HFFc6 (cell line): ENCODE results near the gene ZFYVE28. TPM values are rescaled to one million over a fixed set of nuclear protein-coding genes. Genes with fewer than 3 reads are reported as not detected.
A peak's percentile ranks its signal among the peaks of the same experiment; 100 is the strongest.

Source experiments
- DNase-seq: peaks from one replicate; pipeline ENCODE4 v3.0.0-alpha.2; 2018
- H3K27ac Mint-ChIP-seq: 2 replicates; pipeline ENCODE4 v1.8.0; 2020; ENCODE audit warnings: mild to moderate bottlenecking, mixed read lengths
- H3K27me3 Mint-ChIP-seq: 2 replicates; pipeline ENCODE4 v1.8.0; 2021; ENCODE audit warnings: mild to moderate bottlenecking, moderate library complexity, mixed read lengths; ENCODE audit not compliant: insufficient read depth
- H3K36me3 Mint-ChIP-seq: 2 replicates; pipeline ENCODE4 v1.8.0; 2021; ENCODE audit warnings: low read depth, mixed read lengths
- H3K4me1 Mint-ChIP-seq: 2 replicates; pipeline ENCODE4 v1.8.0; 2020; ENCODE audit warnings: low read depth, mixed read lengths
- H3K4me3 Mint-ChIP-seq: 2 replicates; pipeline ENCODE4 v1.8.0; 2020; ENCODE audit warnings: mild to moderate bottlenecking, moderate library complexity, mixed read lengths
- H3K9me3 Mint-ChIP-seq: 2 replicates; pipeline ENCODE4 v1.8.0; 2020; ENCODE audit warnings: mild to moderate bottlenecking, mixed read lengths
- total RNA-seq, 6 experiments: library from RNA; stranded (reverse); fragmentation: NEBNext Ultra II Directional; extraction: Animal tissue kit (Norgen Biotek cat#: 25700); gene quantifications; 2 replicates in 1 of 6; 3 replicates in 5 of 6; pipeline ENCODE4 v1.2.3, GENCODE V29; 2021
- TF ChIP-seq, protein P1 (sequence below): fragments of 200-600 bp; sonication (generic); IDR thresholded peaks from 2 replicates; pipeline ENCODE4 v1.5.0; 2021; ENCODE audit warnings: antibody characterized with exemption, mild to moderate bottlenecking

ZFYVE28 gene
- total RNA-seq, 6 experiments from 2014 or later, result 1.8 to 5.4 (median 2.2) TPM

GRCh38 chr4:2407991-2408342 is 10.5 kb downstream of the ZFYVE28 start:
- TF ChIP-seq, protein P1, sequence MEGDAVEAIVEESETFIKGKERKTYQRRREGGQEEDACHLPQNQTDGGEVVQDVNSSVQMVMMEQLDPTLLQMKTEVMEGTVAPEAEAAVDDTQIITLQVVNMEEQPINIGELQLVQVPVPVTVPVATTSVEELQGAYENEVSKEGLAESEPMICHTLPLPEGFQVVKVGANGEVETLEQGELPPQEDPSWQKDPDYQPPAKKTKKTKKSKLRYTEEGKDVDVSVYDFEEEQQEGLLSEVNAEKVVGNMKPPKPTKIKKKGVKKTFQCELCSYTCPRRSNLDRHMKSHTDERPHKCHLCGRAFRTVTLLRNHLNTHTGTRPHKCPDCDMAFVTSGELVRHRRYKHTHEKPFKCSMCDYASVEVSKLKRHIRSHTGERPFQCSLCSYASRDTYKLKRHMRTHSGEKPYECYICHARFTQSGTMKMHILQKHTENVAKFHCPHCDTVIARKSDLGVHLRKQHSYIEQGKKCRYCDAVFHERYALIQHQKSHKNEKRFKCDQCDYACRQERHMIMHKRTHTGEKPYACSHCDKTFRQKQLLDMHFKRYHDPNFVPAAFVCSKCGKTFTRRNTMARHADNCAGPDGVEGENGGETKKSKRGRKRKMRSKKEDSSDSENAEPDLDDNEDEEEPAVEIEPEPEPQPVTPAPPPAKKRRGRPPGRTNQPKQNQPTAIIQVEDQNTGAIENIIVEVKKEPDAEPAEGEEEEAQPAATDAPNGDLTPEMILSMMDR, result no peak
- H3K9me3 Mint-ChIP-seq, result no peaks in the 10 kb centered on the region
- no peaks in the 10 kb centered on the region for H3K36me3 Mint-ChIP-seq
- peaks cover 10% of the 10 kb centered on the region for H3K4me1 Mint-ChIP-seq
- no peak for DNase-seq
- H3K27ac Mint-ChIP-seq, result no peak overlapping the region
- H3K27me3 Mint-ChIP-seq, result peaks cover 17% of the 10 kb centered on the region
- no peak overlapping the region for H3K4me3 Mint-ChIP-seq

GRCh38 chr4:2406920-2407319 is 11.5 kb downstream of the ZFYVE28 start:
- Mint-ChIP-seq H3K36me3 (no peaks in the 10 kb centered on the region), H3K27me3 (peaks cover 26% of the 10 kb centered on the region), H3K4me3 (no peak overlapping the region), H3K27ac (no peak overlapping the region), H3K4me1 (peaks cover 8% of the 10 kb centered on the region), H3K9me3 (no peaks in the 10 kb centered on the region)
- no peak for DNase-seq
- TF ChIP-seq, protein P1, result no peak

DNA sequence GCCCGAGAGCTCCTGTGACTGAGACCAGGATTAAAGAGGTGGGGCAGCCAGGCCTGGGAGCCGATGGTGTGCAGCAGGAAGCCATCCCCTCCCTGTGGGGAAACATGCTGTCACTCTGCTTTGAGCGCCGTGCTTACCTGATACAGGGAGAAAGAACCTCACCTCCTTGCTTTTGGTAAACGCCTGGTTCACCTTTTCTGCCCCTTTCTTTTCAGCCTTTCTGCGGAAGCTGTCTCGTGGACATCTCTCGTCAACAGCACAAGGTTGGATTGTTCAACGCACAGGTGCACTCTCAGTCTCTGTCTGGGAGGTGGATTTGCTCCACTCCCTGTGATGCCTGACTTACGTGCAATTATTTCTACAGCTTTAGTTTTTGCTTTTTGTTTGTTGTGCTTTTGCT is 12.0 kb downstream of the ZFYVE28 start:
- no peaks in the 10 kb centered on the region for H3K9me3 Mint-ChIP-seq
- H3K36me3 Mint-ChIP-seq, result no peaks in the 10 kb centered on the region
- TF ChIP-seq, protein P1, result no peak
- no peak for DNase-seq
- H3K27ac Mint-ChIP-seq, result no peak overlapping the region
- peaks cover 27% of the 10 kb centered on the region for H3K27me3 Mint-ChIP-seq
- peaks cover 12% of the 10 kb centered on the region for H3K4me1 Mint-ChIP-seq
- no peak overlapping the region for H3K4me3 Mint-ChIP-seq

DNA sequence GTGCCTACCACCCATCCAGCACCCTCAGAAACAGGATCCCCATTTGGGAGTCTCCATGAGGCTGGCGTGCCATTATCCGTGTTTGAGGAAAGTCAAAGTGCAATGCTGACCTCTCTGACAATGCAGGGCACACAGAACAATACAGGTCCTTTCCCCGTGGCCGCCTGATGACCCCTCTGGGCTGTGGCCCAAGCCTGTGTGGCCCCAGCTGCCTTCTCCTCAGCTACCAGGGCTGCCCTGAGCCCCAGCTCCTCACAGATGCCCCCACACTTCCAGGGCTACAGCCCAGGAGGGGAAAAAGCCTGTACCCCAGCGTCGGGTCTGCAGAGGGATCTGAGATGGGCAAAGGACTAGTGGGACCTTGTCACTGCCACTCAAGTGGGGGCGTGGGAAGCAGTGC is 15.5 kb downstream of the ZFYVE28 start:
- no peaks in the 10 kb centered on the region for H3K36me3 Mint-ChIP-seq
- no peak for DNase-seq
- peaks cover 42% of the 10 kb centered on the region for H3K27me3 Mint-ChIP-seq
- H3K4me3 Mint-ChIP-seq, result no peak overlapping the region
- no peaks in the 10 kb centered on the region for H3K9me3 Mint-ChIP-seq
- TF ChIP-seq, protein P1, result no peak
- no peak overlapping the region for H3K27ac Mint-ChIP-seq
- peaks cover 12% of the 10 kb centered on the region for H3K4me1 Mint-ChIP-seq

- TF ChIP-seq, protein P1, result no peak
- Mint-ChIP-seq H3K9me3 (no peaks in the 10 kb centered on the region), H3K4me1 (peaks cover 12% of the 10 kb centered on the region), H3K27ac (no peak overlapping the region), H3K36me3 (no peaks in the 10 kb centered on the region), H3K27me3 (peaks cover 37% of the 10 kb centered on the region), H3K4me3 (peak overlapping the region; percentile 81)
- peak; percentile 24 for DNase-seq
These were observed 16.2 kb downstream of the ZFYVE28 start for GRCh38 chr4:2402048-2402842.
